Thoracic aorta (tissue), 2 donors: ENCODE results near the gene TKFC. TPM values are rescaled to one million over a fixed set of nuclear protein-coding genes. Genes with fewer than 3 reads are reported as not detected.
A peak's percentile ranks its signal among the peaks of the same experiment; 100 is the strongest.

Experiments
- ATAC-seq: fragments of 150-250 bp; one replicate; pipeline ENCODE4 v1.8.0; 2017; ENCODE audit warnings: low read depth; ENCODE audit not compliant: insufficient number of reproducible peaks, low FRiP score
- DNase-seq: peaks from one replicate; pipeline ENCODE4 v3.0.0-alpha.2; 2020; ENCODE audit warnings: low spot score
- H3K27ac ChIP-seq, 2 donors: fragments of 200-600 bp; sonication (generic); 1 replicate in 1 of 2; 2 replicates in 1 of 2; pipeline ENCODE4 v1.5.1; 2016; ENCODE audit warnings: mild to moderate bottlenecking in 2 of 2, moderate library complexity in 2 of 2
- H3K27me3 ChIP-seq: fragments of 200-600 bp; sonication (generic); replicated peaks from 2 replicates; pipeline ENCODE4 v1.6.0; 2016; ENCODE audit warnings: mild to moderate bottlenecking; ENCODE audit not compliant: insufficient read depth
- H3K36me3 ChIP-seq: fragments of 200-600 bp; sonication (generic); one replicate; pipeline ENCODE4 v1.5.1; 2016
- H3K4me1 ChIP-seq, 2 donors: fragments of 200-600 bp; sonication (generic); 1 replicate in 1 of 2; 2 replicates in 1 of 2; pipeline versions ENCODE4 v1.5.1 to v1.6.0; 2016; ENCODE audit warnings: low read depth in 2 of 2, mild to moderate bottlenecking in 1 of 2; ENCODE audit not compliant: control insufficient read depth in 1 of 2
- H3K4me3 ChIP-seq: fragments of 200-600 bp; sonication (generic); 2 replicates; pipeline ENCODE4 v1.5.1; 2016; ENCODE audit warnings: mild to moderate bottlenecking
- H3K9me3 ChIP-seq: fragments of 200-600 bp; sonication (generic); 2 replicates; pipeline ENCODE4 v1.5.1; 2016
- CTCF ChIP-seq: fragments of 200-600 bp; sonication (generic); IDR thresholded peaks from one replicate; pipeline ENCODE4 v1.5.1; 2019; ENCODE audit warnings: antibody characterized with exemption
- total RNA-seq, 2 donors: library from RNA; depleted of rRNA; stranded (reverse); fragments of >200 nt; gene quantifications; one replicate each; pipeline versions ENCODE4 v1.1.0 to v1.2.3, GENCODE V29; 2016

TKFC gene
- total RNA-seq, 2 donors from 2014 or later, result 22.5 to 29.2 TPM

GRCh38 chr11:61384271-61385242 lies 51.5 kb downstream of the TKFC start:
- ATAC-seq, result no peak
- no peak for DNase-seq

DNA sequence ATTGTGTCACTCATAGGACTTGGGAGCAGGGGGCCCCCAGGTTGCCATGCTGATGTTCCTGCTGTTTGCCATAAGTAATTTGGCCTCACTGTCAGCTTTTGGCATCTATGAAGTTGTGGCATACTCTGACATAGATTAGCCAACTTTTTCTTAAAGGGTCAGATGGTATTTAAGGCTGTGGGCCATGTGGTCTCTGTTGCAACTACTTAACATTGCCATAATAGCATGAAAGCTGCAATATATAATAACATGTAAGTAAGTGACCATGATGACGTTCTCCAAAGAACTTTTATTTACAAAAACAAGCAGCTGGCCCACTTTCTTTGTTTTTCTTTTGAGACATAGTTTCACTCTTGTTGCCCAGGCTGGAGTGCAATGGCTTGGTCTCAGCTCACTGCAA lies 57.1 kb downstream of the TKFC start:
- TF ChIP-seq CTCF, result no peak
- no peak overlapping the region for H3K27ac ChIP-seq

More at GRCh38 chr11:61384271-61385242, 51.5 kb downstream of the TKFC start:
- no peak overlapping the region for H3K4me3 ChIP-seq
- no peaks in the 10 kb centered on the region for H3K27me3 ChIP-seq
- no peaks in the 10 kb centered on the region for H3K36me3 ChIP-seq
- no peak overlapping the region for H3K27ac ChIP-seq
- H3K4me1 ChIP-seq, result peaks cover 2 to 3% of the 10 kb centered on the region in 2 donors
- H3K9me3 ChIP-seq, result no peaks in the 10 kb centered on the region
- TF ChIP-seq CTCF, result no peak

GRCh38 chr11:61392981-61393595 lies 60.1 kb downstream of the TKFC start:
- Histone ChIP-seq H3K4me1 (peaks cover 0 to 19% of the 10 kb centered on the region in 2 donors), H3K27ac (peak overlapping the region; percentile 71 to 73), H3K36me3 (peaks cover 5% of the 10 kb centered on the region), H3K9me3 (no peaks in the 10 kb centered on the region), H3K4me3 (peak overlapping the region; percentile 93), H3K27me3 (no peaks in the 10 kb centered on the region)
- no peak for ATAC-seq
- DNase-seq, result no peak
- no peak for TF ChIP-seq CTCF

More for the DNA sequence above, 57.1 kb downstream of the TKFC start:
- DNase-seq (no peak), ATAC-seq (no peak)
- H3K27me3 ChIP-seq, result no peaks in the 10 kb centered on the region
- no peak overlapping the region for H3K4me3 ChIP-seq
- no peaks in the 10 kb centered on the region for H3K9me3 ChIP-seq
- H3K36me3 ChIP-seq, result no peaks in the 10 kb centered on the region
- peaks cover 0 to 19% of the 10 kb centered on the region in 2 donors for H3K4me1 ChIP-seq

Other genes with a start within 250 kb of the TKFC start
- gene CD5, start 230.7 kb upstream of the TKFC start, total RNA-seq, result 1 to 10 TPM in 1 of 2 donors, not detected in 1; 1.6 TPM
- 10 to 100 TPM; 23.0 to 32.7 TPM for gene VPS37C, start 171.8 kb upstream of the TKFC start, total RNA-seq
- 1 to 10 TPM; 1.8 to 4.3 TPM for gene PGA3, start 129.7 kb upstream of the TKFC start, total RNA-seq
- gene PGA4, start 110.9 kb upstream of the TKFC start, total RNA-seq, result 1 to 10 TPM in 1 of 2 donors, not detected in 1; 4.7 TPM
- not detected for gene PGA5, start 92.1 kb upstream of the TKFC start, total RNA-seq
- gene VWCE, start 37.9 kb upstream of the TKFC start, total RNA-seq, result 1 to 10 TPM; 1.5 to 2.3 TPM
- 100 to 1,000 TPM; 122 to 144 TPM for gene DDB1, start 123 bp upstream of the TKFC start, total RNA-seq
- gene CYB561A3, start 28.7 kb downstream of the TKFC start, total RNA-seq, result 10 to 100 TPM; 37.1 to 80.8 TPM
- 10 to 100 TPM; 49.7 to 63.5 TPM for gene TMEM138, start 29.1 kb downstream of the TKFC start, total RNA-seq
- gene TMEM216, start 59.4 kb downstream of the TKFC start, total RNA-seq, result 10 to 100 TPM in 1 of 2 donors, 1 to 10 TPM in 1; 5.6 to 13.0 TPM
- gene CPSF7, start 96.7 kb downstream of the TKFC start, total RNA-seq, result 10 to 100 TPM; 54.3 to 69.7 TPM
- gene SDHAF2, start 96.9 kb downstream of the TKFC start, total RNA-seq, result 10 to 100 TPM; 43.2 to 52.6 TPM
- 1 to 10 TPM; 3.0 to 4.2 TPM for gene LRRC10B, start 175.5 kb downstream of the TKFC start, total RNA-seq
- 1 to 10 TPM in 1 of 2 donors, not detected in 1; 2.6 TPM for gene SYT7, start 247.8 kb downstream of the TKFC start, total RNA-seq